ENCODE measurements around the gene SLC29A1.

DNA sequence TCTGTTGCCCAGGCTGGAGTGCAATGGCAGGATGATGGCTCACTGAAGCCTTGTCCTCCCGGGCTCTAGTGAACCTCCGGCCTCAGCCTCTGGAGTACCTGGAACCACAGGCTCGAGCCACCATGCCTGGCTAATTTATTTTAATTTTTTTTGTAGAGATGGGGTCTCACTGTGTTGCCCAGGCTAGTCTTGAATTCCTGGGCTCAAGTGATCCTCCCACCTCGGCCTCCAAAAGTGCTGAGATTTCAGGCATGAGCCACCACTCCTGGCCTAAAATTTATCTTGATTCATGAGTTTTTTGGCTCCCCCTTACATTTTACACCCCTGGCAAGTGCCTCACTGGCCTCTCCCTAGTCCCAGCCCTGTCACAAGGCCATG lies 2.5 kb upstream of the SLC29A1 start:
- TF ChIP-seq, protein P1, sequence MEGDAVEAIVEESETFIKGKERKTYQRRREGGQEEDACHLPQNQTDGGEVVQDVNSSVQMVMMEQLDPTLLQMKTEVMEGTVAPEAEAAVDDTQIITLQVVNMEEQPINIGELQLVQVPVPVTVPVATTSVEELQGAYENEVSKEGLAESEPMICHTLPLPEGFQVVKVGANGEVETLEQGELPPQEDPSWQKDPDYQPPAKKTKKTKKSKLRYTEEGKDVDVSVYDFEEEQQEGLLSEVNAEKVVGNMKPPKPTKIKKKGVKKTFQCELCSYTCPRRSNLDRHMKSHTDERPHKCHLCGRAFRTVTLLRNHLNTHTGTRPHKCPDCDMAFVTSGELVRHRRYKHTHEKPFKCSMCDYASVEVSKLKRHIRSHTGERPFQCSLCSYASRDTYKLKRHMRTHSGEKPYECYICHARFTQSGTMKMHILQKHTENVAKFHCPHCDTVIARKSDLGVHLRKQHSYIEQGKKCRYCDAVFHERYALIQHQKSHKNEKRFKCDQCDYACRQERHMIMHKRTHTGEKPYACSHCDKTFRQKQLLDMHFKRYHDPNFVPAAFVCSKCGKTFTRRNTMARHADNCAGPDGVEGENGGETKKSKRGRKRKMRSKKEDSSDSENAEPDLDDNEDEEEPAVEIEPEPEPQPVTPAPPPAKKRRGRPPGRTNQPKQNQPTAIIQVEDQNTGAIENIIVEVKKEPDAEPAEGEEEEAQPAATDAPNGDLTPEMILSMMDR (IDR thresholded peaks at IDR 0.05; ENCODE audit: low read depth, low read length): no peak
- TF ChIP-seq EZH2phosphoT487 (IDR thresholded peaks at IDR 0.05; ENCODE audit: low read depth): no peak
